B cell (primary cell): Measurements from ENCODE around the gene SLC10A4. TPM values are rescaled to one million over a fixed set of nuclear protein-coding genes. Genes with fewer than 3 reads are reported as not detected.

Experiments
- ATAC-seq: fragments of 200-7000 bp; cut with Tn5 transposase; one replicate; pipeline ENCODE4 v1.10.0; 2021; ENCODE audit warnings: low read depth, mild to moderate bottlenecking, moderate number of reproducible peaks, moderate library complexity
- CTCF ChIA-PET: fragments of 350-600 bp; sonication (Branson Sonifier 250); formaldehyde crosslinking; loops from one replicate; lab custom pipeline; 2021; ENCODE audit warnings: antibody characterized with exemption, inconsistent platforms; lab: Charles Lee
- POLR2A ChIA-PET: fragments of 350-600 bp; sonication (Branson Sonifier 250); formaldehyde crosslinking; loops from one replicate; lab custom pipeline; 2021; ENCODE audit warnings: antibody characterized with exemption; lab: Charles Lee
- DNase-seq: peaks from one replicate; pipeline ENCODE4 v3.0.0; 2013
- H2AFZ ChIP-seq: 2 replicates; pipeline ENCODE4 v1.6.1; 2012; ENCODE audit warnings: mild to moderate bottlenecking, low read depth, low read length; ENCODE audit not compliant: insufficient read depth, poor library complexity, severe bottlenecking
- H3K27ac ChIP-seq, 2 donors: 1 replicate in 1 of 2; 2 replicates in 1 of 2; pipeline ENCODE4 v1.5.1; 2012 to 2013; ENCODE audit warnings: low read length in 2 of 2, mild to moderate bottlenecking in 2 of 2, moderate library complexity in 1 of 2
- H3K27me3 ChIP-seq, 4 experiments: fragments of 200-600 bp in 1 of 4; sonication (generic) in 1 of 4; replicated peaks in 1 of 4; 1 replicate in 2 of 4; 2 replicates in 2 of 4; pipeline versions ENCODE4 v1.6.1 to v1.7.0; 2013 to 2016; ENCODE audit warnings: low read length in 3 of 4, mild to moderate bottlenecking in 2 of 4, mixed read lengths in 1 of 4, moderate library complexity in 1 of 4; ENCODE audit not compliant: insufficient read depth in 4 of 4, control insufficient read depth in 3 of 4; ENCODE audit errors: control extremely low read depth in 1 of 4
- H3K36me3 ChIP-seq, 2 experiments: replicated peaks in 1 of 2; 1 replicate in 1 of 2; 2 replicates in 1 of 2; pipeline versions ENCODE4 v1.6.1 to v1.7.1; 2013; ENCODE audit warnings: low read length in 1 of 2; ENCODE audit not compliant: insufficient read depth in 2 of 2, control insufficient read depth in 1 of 2; ENCODE audit errors: control extremely low read depth in 1 of 2, extremely low read depth in 1 of 2
- H3K4me1 ChIP-seq, 2 donors: fragments of 200-600 bp in 1 of 2; sonication (generic) in 1 of 2; 1 replicate in 1 of 2; 2 replicates in 1 of 2; pipeline versions ENCODE4 v1.5.1 to v1.6.1; 2013 to 2017; ENCODE audit warnings: low read length in 2 of 2; ENCODE audit not compliant: control insufficient read depth in 2 of 2, insufficient read depth in 2 of 2
- H3K4me2 ChIP-seq: replicated peaks from 2 replicates; pipeline ENCODE3; 2012; ENCODE audit warnings: mild to moderate bottlenecking, low read depth, low read length; ENCODE audit not compliant: poor library complexity, severe bottlenecking
- H3K4me3 ChIP-seq, 5 experiments: fragments of 200-600 bp in 1 of 5; sonication (generic) in 1 of 5; 1 replicate in 3 of 5; 2 replicates in 2 of 5; pipeline versions ENCODE4 v1.5.1 to v1.7.0; 2011 to 2016; ENCODE audit warnings: low read length in 4 of 5, mild to moderate bottlenecking in 4 of 5, low read depth in 2 of 5, control low read depth in 1 of 5, moderate library complexity in 1 of 5; ENCODE audit not compliant: insufficient read depth in 1 of 5; ENCODE audit errors: control extremely low read depth in 1 of 5, extremely low read depth in 1 of 5
- H3K79me2 ChIP-seq: fragments of 200-600 bp; sonication (generic); one replicate; pipeline ENCODE4 v1.6.0; 2016; ENCODE audit warnings: low read length; ENCODE audit not compliant: control insufficient read depth, insufficient read depth
- H3K9ac ChIP-seq: fragments of 200-600 bp; sonication (generic); 2 replicates; pipeline ENCODE4 v1.6.1; 2017; ENCODE audit warnings: mild to moderate bottlenecking, low read length, moderate library complexity
- H3K9me3 ChIP-seq, 3 donors: one replicate each; pipeline versions ENCODE4 v1.6.1 to v1.7.1; 2013; ENCODE audit warnings: low read length in 2 of 3; ENCODE audit not compliant: control insufficient read depth in 2 of 3, insufficient read depth in 1 of 3; ENCODE audit errors: control extremely low read depth in 1 of 3
- H4K20me1 ChIP-seq: 2 replicates; pipeline ENCODE4 v1.6.0; 2012; ENCODE audit warnings: mild to moderate bottlenecking, low read length; ENCODE audit not compliant: insufficient read depth, control insufficient read depth, poor library complexity, severe bottlenecking
- H3K27ac Mint-ChIP-seq: one replicate; pipeline ENCODE4 v1.8.0; 2021; ENCODE audit warnings: mixed read lengths
- H3K27me3 Mint-ChIP-seq: one replicate; pipeline ENCODE4 v1.8.0; 2021; ENCODE audit warnings: mixed read lengths
- H3K4me1 Mint-ChIP-seq: one replicate; pipeline ENCODE4 v1.8.0; 2021; ENCODE audit warnings: mixed read lengths
- H3K4me3 Mint-ChIP-seq: one replicate; pipeline ENCODE4 v1.8.0; 2021; ENCODE audit warnings: mixed read lengths
- H3K9me3 Mint-ChIP-seq: one replicate; pipeline ENCODE4 v1.8.0; 2022; ENCODE audit warnings: mixed read lengths; ENCODE audit not compliant: insufficient read depth
- CTCF ChIP-seq: fragments of 200-600 bp; IDR thresholded peaks from one replicate; pipeline ENCODE4 v1.8.0; 2022; ENCODE audit warnings: antibody characterized with exemption, mild to moderate bottlenecking
- EZH2 ChIP-seq: IDR thresholded peaks from 2 replicates; pipeline ENCODE4 v1.6.1; 2012; ENCODE audit warnings: borderline replicate concordance, low read depth, mild to moderate bottlenecking, moderate library complexity, low read length; ENCODE audit not compliant: insufficient read depth, poor library complexity, severe bottlenecking
- WGBS: methylation state at CpG from one replicate; pipeline ENCODE4 v1.1.5; 2013; ENCODE audit warnings: missing lambda C conversion rate; ENCODE audit not compliant: insufficient coverage; 5-methylcytosine and 5-hydroxymethylcytosine counted together
- intact Hi-C: fragments of 100-400 bp; cut with micrococcal nuclease; formaldehyde crosslinking; loops from one replicate; pipeline ENCODE4 v1.10.0; 2022
- polyA plus RNA-seq: library from polyadenylated mRNA; depleted of rRNA; stranded (reverse); fragments of >200 nt; gene quantifications from 2 replicates; pipeline ENCODE4 v1.2.3, GENCODE V29; 2012
- total RNA-seq, 2 donors: library from RNA; stranded (reverse); fragments of 120-200 nt in 1 of 2; gene quantifications; 1 replicate in 1 of 2; 2 replicates in 1 of 2; pipeline versions ENCODE4 v1.2.3 to v1.2.4, GENCODE V29; 2013 to 2022

Gene SLC10A4
- total and polyA plus RNA-seq, 2 donors (not counting 1 experiment from before 2014, with no cell fraction given): 0.07 to 0.25 TPM

DNA sequence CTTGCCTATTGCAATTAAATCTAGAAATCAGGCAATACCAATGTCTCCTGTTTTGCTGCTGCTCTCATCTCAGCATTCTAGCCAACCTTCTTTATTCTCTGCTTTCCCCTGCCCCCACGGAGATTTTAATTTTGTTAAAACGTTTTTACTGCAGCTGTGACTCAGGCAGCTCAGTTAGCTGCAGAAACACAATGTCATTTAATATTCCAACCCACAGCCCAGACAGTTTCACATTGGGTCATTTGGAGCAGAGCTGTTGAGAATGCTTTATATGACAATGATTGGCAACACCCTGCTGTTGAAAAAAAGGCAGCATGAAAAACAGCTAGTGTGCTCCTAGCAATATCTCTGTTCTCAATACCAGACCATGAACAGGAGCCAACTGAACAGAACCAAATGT is 12.6 kb upstream of the SLC10A4 start:
- ChIA-PET POLR2A (no interaction called here), CTCF (no interaction called here)
- Histone ChIP-seq H3K27me3 (no peaks in the 10 kb centered on the region), H4K20me1 (no peaks in the 10 kb centered on the region), H3K9me3 (no peaks in the 10 kb centered on the region), H3K4me3 (no peak overlapping the region), H3K9ac (no peak overlapping the region), H3K27ac (no peak overlapping the region), H3K36me3 (no peaks in the 10 kb centered on the region), H3K4me2 (no peak overlapping the region), H3K4me1 (peaks cover 0 to 3% of the 10 kb centered on the region in 2 donors), H2AFZ (no peak overlapping the region), H3K79me2 (no peaks in the 10 kb centered on the region)
- no peak for ATAC-seq
- no peak for DNase-seq
- peaks cover 6% of the 10 kb centered on the region for H3K27me3 Mint-ChIP-seq
- no peaks in the 10 kb centered on the region for H3K9me3 Mint-ChIP-seq
- WGBS: no CpG with 5 or more reads among the region's 2 CpGs
- H3K27ac Mint-ChIP-seq: no peak overlapping the region
- TF ChIP-seq CTCF (no peak), EZH2 (no peak)
- no peak overlapping the region for H3K4me3 Mint-ChIP-seq
- intact Hi-C loops: no loop called here
- no peaks in the 10 kb centered on the region for H3K4me1 Mint-ChIP-seq

DNA sequence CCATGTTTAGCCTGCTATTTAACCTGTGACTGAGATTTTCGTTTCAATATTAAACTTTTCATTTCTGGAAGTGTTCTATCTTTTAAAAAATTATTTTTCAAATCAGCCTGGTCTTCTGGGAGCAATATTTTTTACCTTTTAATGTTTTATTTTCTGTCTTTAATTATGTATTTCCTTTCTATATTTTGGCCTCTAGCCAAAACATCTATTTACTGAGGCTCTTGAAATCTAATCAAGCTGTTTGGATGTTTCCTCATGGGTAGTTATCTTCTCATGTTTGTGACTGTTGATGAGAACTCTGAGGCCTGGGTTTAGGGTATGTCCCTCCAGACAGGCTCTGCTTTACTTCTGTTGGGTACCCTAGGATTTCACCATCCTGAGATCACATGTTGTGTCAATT is 10.3 kb upstream of the SLC10A4 start:
- POLR2A ChIA-PET: no interaction called here

More for the DNA sequence above, 10.3 kb upstream of the SLC10A4 start:
- CTCF ChIA-PET: no interaction called here
- Histone ChIP-seq H3K4me3 (no peak overlapping the region), H3K9ac (no peak overlapping the region), H3K9me3 (no peaks in the 10 kb centered on the region), H4K20me1 (no peaks in the 10 kb centered on the region), H3K27me3 (no peaks in the 10 kb centered on the region), H3K27ac (no peak overlapping the region), H3K79me2 (no peaks in the 10 kb centered on the region), H3K4me1 (no peaks in the 10 kb centered on the region), H3K4me2 (no peak overlapping the region), H3K36me3 (no peaks in the 10 kb centered on the region), H2AFZ (no peak overlapping the region)
- DNase-seq: no peak
- Mint-ChIP-seq H3K4me3 (no peak overlapping the region), H3K4me1 (no peaks in the 10 kb centered on the region), H3K9me3 (no peaks in the 10 kb centered on the region), H3K27me3 (peaks cover 9% of the 10 kb centered on the region), H3K27ac (no peak overlapping the region)
- no peak for ATAC-seq
- no CpG with 5 or more reads among the region's 1 CpG for WGBS
- intact Hi-C loops: no loop called here
- TF ChIP-seq EZH2: no peak
- no peak for TF ChIP-seq CTCF
